ENCODE measurements around the gene ICE2. TPM values are rescaled to one million over a fixed set of nuclear protein-coding genes. Genes with fewer than 3 reads are reported as not detected.
A peak's percentile ranks its signal among the peaks of the same experiment; 100 is the strongest.

ICE2 gene
- total and polyA plus RNA-seq, 4 donors, result 10.0 to 67.5 (median 23.6) TPM

- Histone ChIP-seq H3K9me3 (ENCODE audit: control insufficient read depth in 4 of 4, insufficient read depth in 3 of 4, low read length in 3 of 4) (no peaks in the 10 kb centered on the region), H3K36me3 (ENCODE audit: control insufficient read depth in 4 of 4, insufficient read depth in 4 of 4, low read length in 4 of 4) (peaks cover 25 to 36% (median 26%) of the 10 kb centered on the region in 4 donors), H3K27ac (ENCODE audit: low read depth in 1 of 2, low read length in 1 of 2) (peak overlapping the region in 1 of 2 donors; percentile 83), H3K27me3 (ENCODE audit: control insufficient read depth in 3 of 3, insufficient read depth in 3 of 3, low read length in 2 of 3) (no peaks in the 10 kb centered on the region), H3K9ac (ENCODE audit: insufficient read depth in 1 of 2, low read length in 2 of 2) (no peak overlapping the region), H3K4me1 (ENCODE audit: control insufficient read depth in 5 of 5, insufficient read depth in 5 of 5, low read length in 5 of 5) (peaks cover 4 to 29% (median 14%) of the 10 kb centered on the region in 5 donors), H3K4me3 (no peak overlapping the region)
- ATAC-seq (ENCODE audit: insufficient read depth, low FRiP score) (no peak), DNase-seq (no peak)
- no peak for TF ChIP-seq CTCF (IDR thresholded peaks at IDR 0.05; ENCODE audit: control extremely low read depth, extremely low read depth)
- 96 to 98% methylated on average over 1 of the region's 1 CpG for WGBS, 2 donors
Observed at GRCh38 chr15:60379185-60379524, 99.8 kb downstream of the ICE2 start.

- 79 to 87% methylated on average over 12 of the region's 12 CpGs for WGBS, 2 donors
- H3K9me3 ChIP-seq (ENCODE audit: control insufficient read depth in 4 of 4, insufficient read depth in 3 of 4, low read length in 3 of 4), result no peaks in the 10 kb centered on the region
- TF ChIP-seq CTCF (IDR thresholded peaks at IDR 0.05; ENCODE audit: control extremely low read depth, extremely low read depth), result no peak
- peaks cover 11 to 30% (median 18%) of the 10 kb centered on the region in 4 donors for H3K36me3 ChIP-seq (ENCODE audit: control insufficient read depth in 4 of 4, insufficient read depth in 4 of 4, low read length in 4 of 4)
- peaks cover 8 to 43% (median 14%) of the 10 kb centered on the region in 5 donors for H3K4me1 ChIP-seq (ENCODE audit: control insufficient read depth in 5 of 5, insufficient read depth in 5 of 5, low read length in 5 of 5)
- no peak overlapping the region for H3K9ac ChIP-seq (ENCODE audit: insufficient read depth in 1 of 2, low read length in 2 of 2)
- no peak for DNase-seq
- no peaks in the 10 kb centered on the region for H3K27me3 ChIP-seq (ENCODE audit: control insufficient read depth in 3 of 3, insufficient read depth in 3 of 3, low read length in 2 of 3)
- H3K4me3 ChIP-seq, result no peak overlapping the region
- no peak for ATAC-seq (ENCODE audit: insufficient read depth, low FRiP score)
- peak overlapping the region in 1 of 2 donors; percentile 57 for H3K27ac ChIP-seq (ENCODE audit: low read depth in 1 of 2, low read length in 1 of 2)
Observed at GRCh38 chr15:60376677-60377095, 102.3 kb downstream of the ICE2 start.

- Histone ChIP-seq H3K4me3 (no peak overlapping the region), H3K27me3 (ENCODE audit: control insufficient read depth in 3 of 3, insufficient read depth in 3 of 3, low read length in 2 of 3) (no peaks in the 10 kb centered on the region), H3K9me3 (ENCODE audit: control insufficient read depth in 4 of 4, insufficient read depth in 3 of 4, low read length in 3 of 4) (no peaks in the 10 kb centered on the region), H3K36me3 (ENCODE audit: control insufficient read depth in 4 of 4, insufficient read depth in 4 of 4, low read length in 4 of 4) (peaks cover 8 to 28% (median 17%) of the 10 kb centered on the region in 4 donors), H3K9ac (ENCODE audit: insufficient read depth in 1 of 2, low read length in 2 of 2) (no peak overlapping the region), H3K4me1 (ENCODE audit: control insufficient read depth in 5 of 5, insufficient read depth in 5 of 5, low read length in 5 of 5) (peaks cover 8 to 46% (median 18%) of the 10 kb centered on the region in 5 donors), H3K27ac (ENCODE audit: low read depth in 1 of 2, low read length in 1 of 2) (peak overlapping the region in 1 of 2 donors; percentile 13)
- ATAC-seq (ENCODE audit: insufficient read depth, low FRiP score), result no peak
- no peak for TF ChIP-seq CTCF (IDR thresholded peaks at IDR 0.05; ENCODE audit: control extremely low read depth, extremely low read depth)
- DNase-seq, result no peak
- 89 to 90% methylated on average over 5 of the region's 5 CpGs for WGBS, 2 donors
Observed at GRCh38 chr15:60375306-60375705, 103.6 kb downstream of the ICE2 start.

GRCh38 chr15:60374628-60375081, 104.3 kb downstream of the ICE2 start:
- H3K36me3 ChIP-seq (ENCODE audit: control insufficient read depth in 4 of 4, insufficient read depth in 4 of 4, low read length in 4 of 4), result peaks cover 10 to 29% (median 15%) of the 10 kb centered on the region in 4 donors
- H3K27ac ChIP-seq (ENCODE audit: low read depth in 1 of 2, low read length in 1 of 2), result peak overlapping the region in 1 of 2 donors; percentile 13
- H3K4me3 ChIP-seq, result no peak overlapping the region
- TF ChIP-seq CTCF (IDR thresholded peaks at IDR 0.05; ENCODE audit: control extremely low read depth, extremely low read depth), result no peak
- peak; percentile 73 for ATAC-seq (ENCODE audit: insufficient read depth, low FRiP score)
- no peaks in the 10 kb centered on the region for H3K27me3 ChIP-seq (ENCODE audit: control insufficient read depth in 3 of 3, insufficient read depth in 3 of 3, low read length in 2 of 3)
- H3K9ac ChIP-seq (ENCODE audit: insufficient read depth in 1 of 2, low read length in 2 of 2), result no peak overlapping the region
- 57 to 76% methylated on average over 7 of the region's 7 CpGs for WGBS, 2 donors
- no peaks in the 10 kb centered on the region for H3K9me3 ChIP-seq (ENCODE audit: control insufficient read depth in 4 of 4, insufficient read depth in 3 of 4, low read length in 3 of 4)
- peak; percentile 57 to 81 (median 65) for DNase-seq
- H3K4me1 ChIP-seq (ENCODE audit: control insufficient read depth in 5 of 5, insufficient read depth in 5 of 5, low read length in 5 of 5), result peaks cover 3 to 44% (median 14%) of the 10 kb centered on the region in 5 donors

Measured in lung (tissue), 12 donors.